ENCODE measurements around the gene GEMIN5.

GEMIN5 gene

DNA sequence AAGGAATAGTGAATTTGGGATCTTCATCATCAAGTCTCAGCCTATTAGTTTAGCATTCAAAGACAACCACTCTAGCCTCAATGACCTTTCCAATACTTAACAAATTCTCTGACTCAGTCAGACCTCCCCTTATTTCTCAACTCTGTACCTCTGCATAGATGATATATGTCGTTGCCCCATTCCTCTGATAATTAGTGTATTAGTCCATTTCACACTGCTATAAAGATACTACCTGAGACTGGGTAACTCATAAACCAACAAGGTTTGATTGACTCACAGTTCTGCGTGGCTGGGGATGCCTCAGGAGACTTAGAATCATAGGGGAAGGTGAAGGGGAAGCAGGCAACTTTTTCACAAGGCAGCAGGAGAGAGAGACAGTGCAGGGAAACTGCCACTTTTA, 11.8 kb upstream of the GEMIN5 start:
- TF ChIP-seq, protein P1, sequence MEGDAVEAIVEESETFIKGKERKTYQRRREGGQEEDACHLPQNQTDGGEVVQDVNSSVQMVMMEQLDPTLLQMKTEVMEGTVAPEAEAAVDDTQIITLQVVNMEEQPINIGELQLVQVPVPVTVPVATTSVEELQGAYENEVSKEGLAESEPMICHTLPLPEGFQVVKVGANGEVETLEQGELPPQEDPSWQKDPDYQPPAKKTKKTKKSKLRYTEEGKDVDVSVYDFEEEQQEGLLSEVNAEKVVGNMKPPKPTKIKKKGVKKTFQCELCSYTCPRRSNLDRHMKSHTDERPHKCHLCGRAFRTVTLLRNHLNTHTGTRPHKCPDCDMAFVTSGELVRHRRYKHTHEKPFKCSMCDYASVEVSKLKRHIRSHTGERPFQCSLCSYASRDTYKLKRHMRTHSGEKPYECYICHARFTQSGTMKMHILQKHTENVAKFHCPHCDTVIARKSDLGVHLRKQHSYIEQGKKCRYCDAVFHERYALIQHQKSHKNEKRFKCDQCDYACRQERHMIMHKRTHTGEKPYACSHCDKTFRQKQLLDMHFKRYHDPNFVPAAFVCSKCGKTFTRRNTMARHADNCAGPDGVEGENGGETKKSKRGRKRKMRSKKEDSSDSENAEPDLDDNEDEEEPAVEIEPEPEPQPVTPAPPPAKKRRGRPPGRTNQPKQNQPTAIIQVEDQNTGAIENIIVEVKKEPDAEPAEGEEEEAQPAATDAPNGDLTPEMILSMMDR (conservative IDR thresholded peaks at IDR 0.05; ENCODE audit: low read length): no peak
- DNase-seq (ENCODE audit: low read depth): no peak
- H3K4me3 ChIP-seq (ENCODE audit: low read length): no peak overlapping the region

DNA sequence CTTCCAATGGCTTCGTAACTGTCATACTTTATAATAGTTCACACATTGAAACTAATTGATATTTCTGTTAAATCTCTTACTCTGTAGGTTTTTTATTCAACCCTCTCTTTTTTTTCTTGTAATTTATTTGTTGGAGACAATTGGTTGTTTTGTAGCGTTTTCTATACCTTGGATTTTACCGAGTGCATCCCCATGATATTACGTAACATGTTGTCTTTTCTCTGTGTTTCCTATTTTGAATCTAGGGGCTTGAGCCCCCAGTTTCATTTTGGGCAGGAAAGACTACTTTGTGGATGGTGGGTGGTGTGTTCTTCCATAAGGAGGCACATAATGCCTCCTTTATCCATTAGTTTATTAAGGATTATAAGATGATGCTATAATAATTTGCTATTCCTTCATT, 10.3 kb upstream of the GEMIN5 start:
- no peak overlapping the region for H3K4me3 ChIP-seq (ENCODE audit: low read length)
- TF ChIP-seq, protein P1 (conservative IDR thresholded peaks at IDR 0.05; ENCODE audit: low read length): no peak
- no peak for DNase-seq (ENCODE audit: low read depth)

DNA sequence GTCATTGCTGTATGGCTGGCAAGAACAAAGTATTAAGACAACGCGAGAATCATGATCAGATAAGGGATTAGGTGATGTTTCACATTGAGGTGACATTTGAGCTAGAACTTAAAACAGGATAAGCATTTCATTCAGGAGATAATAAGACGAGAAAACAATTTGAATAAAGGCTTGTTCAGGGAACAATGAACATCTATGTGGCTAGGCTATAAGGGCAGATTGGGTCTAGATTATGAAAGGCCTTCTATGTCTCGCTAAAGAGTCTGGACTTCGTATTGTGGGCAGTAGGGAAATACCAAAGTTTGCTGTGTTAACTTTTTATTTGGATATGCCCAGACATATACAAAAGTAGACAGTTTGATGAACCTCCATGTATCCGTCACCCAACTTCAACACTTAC, 9.8 kb upstream of the GEMIN5 start:
- TF ChIP-seq, protein P1 (conservative IDR thresholded peaks at IDR 0.05; ENCODE audit: low read length): no peak
- no peak for DNase-seq (ENCODE audit: low read depth)
- H3K4me3 ChIP-seq (ENCODE audit: low read length): no peak overlapping the region

DNA sequence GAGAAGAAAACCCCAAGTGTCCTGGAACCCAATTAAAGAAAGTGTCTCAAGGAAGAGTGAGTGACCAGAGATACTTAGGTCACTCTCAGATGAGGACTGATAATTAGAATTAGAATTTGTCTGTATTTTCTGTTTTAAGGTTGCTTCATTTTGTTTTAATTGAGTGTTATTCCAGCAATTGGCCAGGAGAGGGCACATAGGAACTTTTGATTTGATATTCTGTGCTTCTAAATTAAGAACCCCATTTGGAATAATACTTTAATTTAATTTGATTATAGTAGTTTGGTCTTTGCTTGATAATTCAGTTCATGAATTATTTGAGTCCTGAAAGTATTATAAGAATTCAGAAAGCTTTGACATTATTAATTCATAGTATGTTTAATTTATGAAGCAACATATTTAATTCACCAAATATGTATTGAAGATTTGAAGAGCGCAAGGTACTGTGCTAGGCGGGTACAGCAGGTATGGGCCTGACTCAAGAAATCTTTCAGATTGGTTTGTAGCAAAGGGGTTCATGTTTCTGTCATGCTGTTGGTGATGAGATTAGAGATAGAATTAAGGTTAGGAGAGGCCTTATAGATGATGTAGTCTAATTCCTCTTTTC, 7.8 kb upstream of the GEMIN5 start:
- no peak overlapping the region for H3K4me3 ChIP-seq (ENCODE audit: low read length)
- DNase-seq (ENCODE audit: low read depth): peak; percentile 30
- TF ChIP-seq, protein P1 (conservative IDR thresholded peaks at IDR 0.05; ENCODE audit: low read length): peak; percentile 65

DNA sequence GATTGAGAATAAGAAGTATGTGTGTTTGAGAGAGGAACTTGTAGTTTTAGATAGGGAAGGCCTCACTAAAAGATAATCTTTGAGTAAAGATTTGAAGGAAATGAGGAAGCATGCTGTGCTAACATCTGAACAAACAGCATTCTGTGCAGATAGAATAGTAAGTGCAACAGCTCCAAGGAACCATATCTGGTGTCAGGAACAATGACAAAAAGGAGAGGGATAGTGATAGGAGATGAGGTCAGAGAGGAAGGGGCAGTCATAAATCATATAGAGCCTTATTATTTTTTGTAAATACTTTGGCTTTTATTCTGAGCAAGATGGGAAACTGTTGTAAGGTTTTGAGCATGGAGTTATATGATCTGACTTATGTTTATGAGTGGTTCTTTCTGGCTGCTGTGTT, 6.7 kb upstream of the GEMIN5 start:
- no peak for DNase-seq (ENCODE audit: low read depth)
- H3K4me3 ChIP-seq (ENCODE audit: low read length): no peak overlapping the region
- TF ChIP-seq, protein P1 (conservative IDR thresholded peaks at IDR 0.05; ENCODE audit: low read length): no peak; the same call in 1 of the 2 replicates

DNA sequence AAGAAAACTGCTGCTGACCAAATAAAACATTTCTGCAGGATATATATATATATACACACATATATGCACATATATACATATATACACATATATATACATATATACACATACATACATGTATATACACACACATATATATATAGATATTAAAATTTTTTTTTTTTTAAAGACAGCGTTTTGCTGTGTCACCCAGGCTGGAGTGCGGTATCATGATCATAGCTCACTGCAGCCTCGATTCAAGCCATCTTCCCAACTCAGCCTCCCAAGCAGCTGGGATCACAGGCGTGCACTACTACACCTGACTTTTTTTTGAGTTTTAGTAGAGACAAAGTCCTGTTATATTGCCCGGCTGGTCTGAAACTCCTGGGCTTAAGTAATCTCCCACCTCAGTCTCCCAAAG, 5.5 kb upstream of the GEMIN5 start:
- no peak for DNase-seq (ENCODE audit: low read depth)
- H3K4me3 ChIP-seq (ENCODE audit: low read length): no peak overlapping the region
- TF ChIP-seq, protein P1 (conservative IDR thresholded peaks at IDR 0.05; ENCODE audit: low read length): no peak

DNA sequence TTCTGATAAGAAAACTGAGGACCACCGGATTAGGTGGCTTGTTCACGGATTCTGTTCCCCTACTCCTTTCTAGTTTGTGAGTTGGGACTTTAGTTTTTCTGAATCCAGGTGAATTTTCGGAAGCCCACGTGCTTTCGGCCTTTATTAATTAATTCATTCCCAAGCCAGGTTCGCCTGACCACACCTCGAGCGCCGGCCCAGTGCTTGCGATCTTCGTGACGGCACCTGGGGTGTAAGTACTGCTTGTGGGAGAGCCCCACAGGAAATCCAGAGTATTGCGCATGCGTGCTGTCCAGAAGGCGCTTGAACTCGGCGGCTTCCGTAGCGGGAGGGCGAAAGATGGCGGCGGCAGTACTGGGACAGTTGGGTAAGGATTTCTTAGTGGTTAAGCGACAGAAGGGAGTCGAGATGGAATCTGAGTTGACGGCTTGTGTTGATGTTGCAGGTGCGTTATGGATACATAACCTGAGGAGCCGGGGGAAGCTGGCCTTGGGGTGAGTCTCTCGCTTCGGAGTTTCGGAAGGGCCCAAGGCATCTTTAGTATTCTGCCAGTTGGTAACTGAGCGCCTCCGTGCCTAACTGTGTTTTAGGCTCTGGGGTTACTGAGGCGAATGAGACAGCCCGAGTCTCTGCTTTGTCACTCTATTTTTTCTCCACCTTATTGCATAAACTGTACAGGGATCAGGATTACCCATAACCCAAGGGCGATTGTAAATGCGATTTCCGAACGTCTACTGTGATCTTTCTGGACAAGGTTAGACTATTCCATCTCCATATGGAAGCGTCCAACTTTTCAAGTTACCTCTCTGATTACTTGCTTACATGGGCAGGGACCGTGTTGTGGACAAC, 3.0 kb upstream of the GEMIN5 start, which contains the start of gene MRPL22:
Gene MRPL22 (plus strand): TSS at position 302 of the 849 bp plus-strand sequence. CDS start 38 bp downstream, at position 340.
- DNase-seq (ENCODE audit: low read depth): peak; percentile 93
- peak within 1 kb of the TSS; percentile 78 for H3K4me3 ChIP-seq (ENCODE audit: low read length)
- TF ChIP-seq, protein P1 (conservative IDR thresholded peaks at IDR 0.05; ENCODE audit: low read length): no peak
